GM23338 (cell line): ENCODE measurements around the gene AGAP1. TPM values are rescaled to one million over a fixed set of nuclear protein-coding genes. Genes with fewer than 3 reads are reported as not detected.
"Not testable (repeated sequence)": the region's sequence is repeated elsewhere in the genome, so short reads cannot be mapped to it uniquely, and the experiment has no call there.

Experiments
- ATAC-seq: fragments of 200-7000 bp; cut with Tn5 transposase; 3 replicates; pipeline ENCODE4 v1.9.1; 2020
- DNase-seq: peaks from one replicate; pipeline ENCODE4 v3.0.0-alpha.2; 2015; ENCODE audit warnings: low spot score
- H2AFZ ChIP-seq: fragments of 200-600 bp; sonication (generic); 2 replicates; pipeline ENCODE4 v1.8.0; 2016; ENCODE audit warnings: antibody characterized with exemption, mild to moderate bottlenecking, moderate library complexity
- H3F3A ChIP-seq: fragments of 200-600 bp; sonication (generic); replicated peaks from 2 replicates; pipeline ENCODE4 v1.8.0; 2017; ENCODE audit warnings: antibody characterized with exemption, mixed run types, low read depth
- H3K27ac ChIP-seq: fragments of 200-600 bp; sonication (generic); 2 replicates; pipeline ENCODE4 v1.6.1; 2016; ENCODE audit warnings: low read depth
- H3K27me3 ChIP-seq: fragments of 200-600 bp; sonication (generic); 2 replicates; pipeline ENCODE4 v1.8.0; 2016; ENCODE audit warnings: mild to moderate bottlenecking, mixed run types, moderate library complexity; ENCODE audit not compliant: insufficient read depth
- H3K36me3 ChIP-seq: fragments of 200-600 bp; sonication (generic); 2 replicates; pipeline ENCODE4 v1.8.0; 2016; ENCODE audit warnings: mild to moderate bottlenecking; ENCODE audit not compliant: insufficient read depth
- H3K4me1 ChIP-seq: fragments of 200-600 bp; sonication (generic); 2 replicates; pipeline ENCODE4 v1.8.0; 2016; ENCODE audit warnings: mild to moderate bottlenecking, moderate library complexity; ENCODE audit not compliant: insufficient read depth
- H3K4me2 ChIP-seq: fragments of 200-600 bp; sonication (generic); 2 replicates; pipeline ENCODE4 v1.7.1; 2017; ENCODE audit warnings: mixed run types
- H3K4me3 ChIP-seq: fragments of 200-600 bp; sonication (generic); 2 replicates; pipeline ENCODE4 v1.6.1; 2016; ENCODE audit warnings: mixed run types
- H3K79me2 ChIP-seq: fragments of 200-600 bp; sonication (generic); replicated peaks from 2 replicates; pipeline ENCODE4 v1.8.0; 2017; ENCODE audit warnings: mild to moderate bottlenecking; ENCODE audit not compliant: insufficient read depth
- H3K9me2 ChIP-seq: fragments of 200-600 bp; sonication (generic); 2 replicates; pipeline ENCODE4 v1.8.0; 2017; ENCODE audit not compliant: insufficient read depth
- H4K20me1 ChIP-seq: fragments of 200-600 bp; sonication (generic); replicated peaks from 2 replicates; pipeline ENCODE4 v1.8.0; 2017; ENCODE audit warnings: mild to moderate bottlenecking; ENCODE audit not compliant: insufficient read depth
- H3K27ac Mint-ChIP-seq: 2 replicates; pipeline ENCODE4 v1.8.0; 2020; ENCODE audit warnings: inconsistent platforms, mild to moderate bottlenecking, moderate library complexity, mixed read lengths
- H3K27me3 Mint-ChIP-seq: 3 replicates; pipeline ENCODE4 v1.8.0; 2022; ENCODE audit warnings: low read depth, mild to moderate bottlenecking, moderate library complexity, mixed read lengths, inconsistent platforms; ENCODE audit not compliant: insufficient read depth, poor library complexity
- H3K36me3 Mint-ChIP-seq: 3 replicates; pipeline ENCODE4 v1.8.0; 2021; ENCODE audit warnings: low read depth, mild to moderate bottlenecking, inconsistent platforms, moderate library complexity, mixed read lengths
- H3K4me1 Mint-ChIP-seq: 3 replicates; pipeline ENCODE4 v1.8.0; 2020; ENCODE audit warnings: mild to moderate bottlenecking, inconsistent platforms, mixed read lengths
- H3K4me3 Mint-ChIP-seq: 3 replicates; pipeline ENCODE4 v1.8.0; 2021; ENCODE audit warnings: moderate library complexity, mild to moderate bottlenecking, inconsistent platforms, mixed read lengths
- H3K9me3 Mint-ChIP-seq: 3 replicates; pipeline ENCODE4 v1.8.0; 2020; ENCODE audit warnings: moderate library complexity, mild to moderate bottlenecking, inconsistent platforms, mixed read lengths
- CREB1 ChIP-seq: fragments of 250-450 bp; sonication (Bioruptor Pico); IDR thresholded peaks from 2 replicates; pipeline ENCODE4 v1.5.0; 2020; ENCODE audit warnings: low read depth, mild to moderate bottlenecking, moderate library complexity
- EZH2 ChIP-seq: fragments of 200-600 bp; sonication (generic); IDR thresholded peaks from one replicate; pipeline ENCODE4 v1.8.0; 2017; ENCODE audit warnings: antibody characterized with exemption, mild to moderate bottlenecking, low read depth; ENCODE audit not compliant: unreplicated experiment
- EZH2phosphoT487 ChIP-seq: fragments of 200-600 bp; sonication (generic); IDR thresholded peaks from one replicate; pipeline ENCODE4 v1.8.1; 2018; ENCODE audit warnings: antibody characterized with exemption; ENCODE audit not compliant: unreplicated experiment
- JUNB ChIP-seq: IDR thresholded peaks from one replicate; pipeline ENCODE4 v1.6.1; 2016; ENCODE audit warnings: antibody characterized with exemption; ENCODE audit not compliant: unreplicated experiment
- NANOG ChIP-seq: IDR thresholded peaks from 2 replicates; pipeline ENCODE4 v1.6.1; 2016; ENCODE audit warnings: antibody characterized with exemption, borderline replicate concordance
- POLR2AphosphoS5 ChIP-seq: IDR thresholded peaks from 2 replicates; pipeline ENCODE4 v1.6.1; 2016; ENCODE audit warnings: antibody characterized with exemption, low read depth
- STAT1 ChIP-seq: IDR thresholded peaks from one replicate; pipeline ENCODE4 v1.6.1; 2016; ENCODE audit warnings: antibody characterized with exemption; ENCODE audit not compliant: unreplicated experiment
- ZNF114 ChIP-seq: fragments of 250-450 bp; sonication (Bioruptor Pico); IDR thresholded peaks from 2 replicates; pipeline ENCODE4 v1.5.0; 2020; ENCODE audit warnings: mild to moderate bottlenecking, moderate library complexity
- ZNF331 ChIP-seq: fragments of 250-450 bp; sonication (Bioruptor Pico); IDR thresholded peaks from 2 replicates; pipeline ENCODE4 v1.5.0; 2020; ENCODE audit warnings: low read depth, mild to moderate bottlenecking, moderate library complexity
- polyA plus RNA-seq: library from polyadenylated mRNA; unstranded; fragments of >200 nt; fragmentation: Nextera tagmentation; extraction: Ambion mirVana; gene quantifications from 2 replicates; pipeline ENCODE4 v1.2.1, GENCODE V29; 2016
- total RNA-seq: library from RNA; depleted of rRNA; stranded (reverse); fragments of >200 nt; shearing (Covaris generic); gene quantifications from 2 replicates; pipeline ENCODE4 v1.2.3, GENCODE V29; 2014
- TF ChIP-seq, protein P1 (sequence below): IDR thresholded peaks from 2 replicates; pipeline ENCODE4 v1.6.1; 2016; ENCODE audit warnings: antibody characterized with exemption
- TF ChIP-seq, protein P2 (sequence below), 2 experiments: fragments of 200-600 bp in 1 of 2; sonication (generic) in 1 of 2; conservative IDR thresholded peaks; 2 replicates each; pipeline versions ENCODE4 v1.5.1 to v1.6.1; 2016 to 2017; ENCODE audit warnings: antibody characterized with exemption in 2 of 2, low read depth in 2 of 2, mild to moderate bottlenecking in 2 of 2, moderate library complexity in 1 of 2
- TF ChIP-seq, protein P3 (sequence below): fragments of 250-450 bp; sonication (Bioruptor Pico); IDR thresholded peaks from 2 replicates; pipeline ENCODE4 v1.5.0; 2020; ENCODE audit warnings: mild to moderate bottlenecking, moderate library complexity

The AGAP1 gene
- total and polyA plus RNA-seq, 2 experiments from 2014 or later, result 13.3 to 27.9 TPM

DNA sequence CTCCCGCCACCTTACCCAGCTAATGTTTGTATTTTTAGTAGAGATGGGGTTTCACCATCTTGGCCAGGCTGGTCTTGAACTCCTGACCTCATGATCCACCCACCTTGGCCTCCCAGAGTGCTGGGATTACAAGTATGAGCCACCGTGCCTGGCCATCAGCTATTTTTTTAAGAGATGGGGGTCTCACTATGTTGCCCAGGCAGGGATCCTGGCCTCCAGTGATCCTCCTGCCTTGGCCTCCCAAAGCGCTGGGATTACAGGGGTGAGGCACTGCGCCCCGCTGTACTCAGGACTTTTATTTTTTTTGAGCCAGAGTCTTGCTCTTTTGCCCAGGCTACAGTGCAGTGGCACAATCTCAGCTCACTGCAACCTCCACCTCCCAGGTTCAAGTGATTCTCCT lies 569.0 kb downstream of the AGAP1 start:
- H4K20me1 ChIP-seq, H3K27ac Mint-ChIP-seq, ATAC-seq, H3K79me2 ChIP-seq, H3K27me3 ChIP-seq, H3F3A ChIP-seq, H3K9me2 ChIP-seq, H3K4me3 Mint-ChIP-seq, H3K4me3 ChIP-seq, H3K36me3 ChIP-seq, H3K4me2 ChIP-seq, H3K9me3 Mint-ChIP-seq, DNase-seq, H2AFZ ChIP-seq, H3K27me3 Mint-ChIP-seq: not testable (repeated sequence)
- Mint-ChIP-seq H3K36me3 (peaks cover 13% of the 10 kb centered on the region), H3K4me1 (peaks cover 29% of the 10 kb centered on the region)
- peaks cover 25% of the 10 kb centered on the region for H3K4me1 ChIP-seq
- H3K27ac ChIP-seq, result peak overlapping the region; percentile 87; the same call in 1 of the 2 replicates

DNA sequence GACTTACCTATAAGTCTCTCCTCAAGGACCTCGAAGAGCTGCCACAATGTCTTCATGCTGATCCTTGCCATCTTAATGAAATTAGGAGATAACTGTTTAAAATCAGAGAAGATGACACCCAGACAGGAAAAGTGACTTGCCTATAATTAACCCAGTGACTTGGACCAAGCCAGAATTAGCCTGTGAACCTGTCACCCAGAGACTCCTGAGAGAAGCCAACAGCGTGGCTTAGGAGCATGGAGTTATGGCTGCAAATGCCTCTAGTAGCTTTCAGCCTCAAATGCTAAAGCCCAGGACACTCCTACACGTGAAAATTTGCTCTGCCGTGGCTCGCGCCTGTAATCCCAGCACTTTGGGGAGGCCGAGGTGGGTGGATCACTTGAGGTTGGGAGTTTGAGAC lies 570.2 kb downstream of the AGAP1 start:
- Mint-ChIP-seq H3K4me3 (no peak overlapping the region), H3K27ac (no peak overlapping the region), H3K27me3 (peaks cover 2% of the 10 kb centered on the region), H3K9me3 (no peaks in the 10 kb centered on the region), H3K4me1 (peaks cover 29% of the 10 kb centered on the region), H3K36me3 (peaks cover 4% of the 10 kb centered on the region; the same call in 2 of the 3 replicates)
- H3K27me3 ChIP-seq, result no peaks in the 10 kb centered on the region
- no peak overlapping the region for H3K27ac ChIP-seq
- DNase-seq (no peak), ATAC-seq (no peak)
- no peak overlapping the region for H2AFZ ChIP-seq
- H3K9me2 ChIP-seq, result no peaks in the 10 kb centered on the region
- no peak overlapping the region for H3K4me3 ChIP-seq
- H4K20me1 ChIP-seq, result no peaks in the 10 kb centered on the region
- no peak overlapping the region for H3K4me2 ChIP-seq
- H3K36me3 ChIP-seq, result no peaks in the 10 kb centered on the region
- H3F3A ChIP-seq, result peaks cover 9% of the 10 kb centered on the region; the same call in 1 of the 2 replicates
- no peaks in the 10 kb centered on the region for H3K79me2 ChIP-seq
- peaks cover 25% of the 10 kb centered on the region for H3K4me1 ChIP-seq
- TF ChIP-seq POLR2AphosphoS5 (no peak), NANOG (no peak), EZH2 (no peak), JUNB (no peak), CREB1 (CRISPR knock-in tag) (no peak), ZNF331 (CRISPR knock-in tag) (no peak), STAT1 (no peak), EZH2phosphoT487 (no peak), ZNF114 (CRISPR knock-in tag) (no peak)
- TF ChIP-seq, protein P1, sequence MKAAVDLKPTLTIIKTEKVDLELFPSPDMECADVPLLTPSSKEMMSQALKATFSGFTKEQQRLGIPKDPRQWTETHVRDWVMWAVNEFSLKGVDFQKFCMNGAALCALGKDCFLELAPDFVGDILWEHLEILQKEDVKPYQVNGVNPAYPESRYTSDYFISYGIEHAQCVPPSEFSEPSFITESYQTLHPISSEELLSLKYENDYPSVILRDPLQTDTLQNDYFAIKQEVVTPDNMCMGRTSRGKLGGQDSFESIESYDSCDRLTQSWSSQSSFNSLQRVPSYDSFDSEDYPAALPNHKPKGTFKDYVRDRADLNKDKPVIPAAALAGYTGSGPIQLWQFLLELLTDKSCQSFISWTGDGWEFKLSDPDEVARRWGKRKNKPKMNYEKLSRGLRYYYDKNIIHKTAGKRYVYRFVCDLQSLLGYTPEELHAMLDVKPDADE, result no peak
- TF ChIP-seq, protein P2, sequence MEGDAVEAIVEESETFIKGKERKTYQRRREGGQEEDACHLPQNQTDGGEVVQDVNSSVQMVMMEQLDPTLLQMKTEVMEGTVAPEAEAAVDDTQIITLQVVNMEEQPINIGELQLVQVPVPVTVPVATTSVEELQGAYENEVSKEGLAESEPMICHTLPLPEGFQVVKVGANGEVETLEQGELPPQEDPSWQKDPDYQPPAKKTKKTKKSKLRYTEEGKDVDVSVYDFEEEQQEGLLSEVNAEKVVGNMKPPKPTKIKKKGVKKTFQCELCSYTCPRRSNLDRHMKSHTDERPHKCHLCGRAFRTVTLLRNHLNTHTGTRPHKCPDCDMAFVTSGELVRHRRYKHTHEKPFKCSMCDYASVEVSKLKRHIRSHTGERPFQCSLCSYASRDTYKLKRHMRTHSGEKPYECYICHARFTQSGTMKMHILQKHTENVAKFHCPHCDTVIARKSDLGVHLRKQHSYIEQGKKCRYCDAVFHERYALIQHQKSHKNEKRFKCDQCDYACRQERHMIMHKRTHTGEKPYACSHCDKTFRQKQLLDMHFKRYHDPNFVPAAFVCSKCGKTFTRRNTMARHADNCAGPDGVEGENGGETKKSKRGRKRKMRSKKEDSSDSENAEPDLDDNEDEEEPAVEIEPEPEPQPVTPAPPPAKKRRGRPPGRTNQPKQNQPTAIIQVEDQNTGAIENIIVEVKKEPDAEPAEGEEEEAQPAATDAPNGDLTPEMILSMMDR (conservative IDR thresholded peaks at IDR 0.05; ENCODE audit: low read depth in 2 of 2), result no peak
- TF ChIP-seq, protein P3, sequence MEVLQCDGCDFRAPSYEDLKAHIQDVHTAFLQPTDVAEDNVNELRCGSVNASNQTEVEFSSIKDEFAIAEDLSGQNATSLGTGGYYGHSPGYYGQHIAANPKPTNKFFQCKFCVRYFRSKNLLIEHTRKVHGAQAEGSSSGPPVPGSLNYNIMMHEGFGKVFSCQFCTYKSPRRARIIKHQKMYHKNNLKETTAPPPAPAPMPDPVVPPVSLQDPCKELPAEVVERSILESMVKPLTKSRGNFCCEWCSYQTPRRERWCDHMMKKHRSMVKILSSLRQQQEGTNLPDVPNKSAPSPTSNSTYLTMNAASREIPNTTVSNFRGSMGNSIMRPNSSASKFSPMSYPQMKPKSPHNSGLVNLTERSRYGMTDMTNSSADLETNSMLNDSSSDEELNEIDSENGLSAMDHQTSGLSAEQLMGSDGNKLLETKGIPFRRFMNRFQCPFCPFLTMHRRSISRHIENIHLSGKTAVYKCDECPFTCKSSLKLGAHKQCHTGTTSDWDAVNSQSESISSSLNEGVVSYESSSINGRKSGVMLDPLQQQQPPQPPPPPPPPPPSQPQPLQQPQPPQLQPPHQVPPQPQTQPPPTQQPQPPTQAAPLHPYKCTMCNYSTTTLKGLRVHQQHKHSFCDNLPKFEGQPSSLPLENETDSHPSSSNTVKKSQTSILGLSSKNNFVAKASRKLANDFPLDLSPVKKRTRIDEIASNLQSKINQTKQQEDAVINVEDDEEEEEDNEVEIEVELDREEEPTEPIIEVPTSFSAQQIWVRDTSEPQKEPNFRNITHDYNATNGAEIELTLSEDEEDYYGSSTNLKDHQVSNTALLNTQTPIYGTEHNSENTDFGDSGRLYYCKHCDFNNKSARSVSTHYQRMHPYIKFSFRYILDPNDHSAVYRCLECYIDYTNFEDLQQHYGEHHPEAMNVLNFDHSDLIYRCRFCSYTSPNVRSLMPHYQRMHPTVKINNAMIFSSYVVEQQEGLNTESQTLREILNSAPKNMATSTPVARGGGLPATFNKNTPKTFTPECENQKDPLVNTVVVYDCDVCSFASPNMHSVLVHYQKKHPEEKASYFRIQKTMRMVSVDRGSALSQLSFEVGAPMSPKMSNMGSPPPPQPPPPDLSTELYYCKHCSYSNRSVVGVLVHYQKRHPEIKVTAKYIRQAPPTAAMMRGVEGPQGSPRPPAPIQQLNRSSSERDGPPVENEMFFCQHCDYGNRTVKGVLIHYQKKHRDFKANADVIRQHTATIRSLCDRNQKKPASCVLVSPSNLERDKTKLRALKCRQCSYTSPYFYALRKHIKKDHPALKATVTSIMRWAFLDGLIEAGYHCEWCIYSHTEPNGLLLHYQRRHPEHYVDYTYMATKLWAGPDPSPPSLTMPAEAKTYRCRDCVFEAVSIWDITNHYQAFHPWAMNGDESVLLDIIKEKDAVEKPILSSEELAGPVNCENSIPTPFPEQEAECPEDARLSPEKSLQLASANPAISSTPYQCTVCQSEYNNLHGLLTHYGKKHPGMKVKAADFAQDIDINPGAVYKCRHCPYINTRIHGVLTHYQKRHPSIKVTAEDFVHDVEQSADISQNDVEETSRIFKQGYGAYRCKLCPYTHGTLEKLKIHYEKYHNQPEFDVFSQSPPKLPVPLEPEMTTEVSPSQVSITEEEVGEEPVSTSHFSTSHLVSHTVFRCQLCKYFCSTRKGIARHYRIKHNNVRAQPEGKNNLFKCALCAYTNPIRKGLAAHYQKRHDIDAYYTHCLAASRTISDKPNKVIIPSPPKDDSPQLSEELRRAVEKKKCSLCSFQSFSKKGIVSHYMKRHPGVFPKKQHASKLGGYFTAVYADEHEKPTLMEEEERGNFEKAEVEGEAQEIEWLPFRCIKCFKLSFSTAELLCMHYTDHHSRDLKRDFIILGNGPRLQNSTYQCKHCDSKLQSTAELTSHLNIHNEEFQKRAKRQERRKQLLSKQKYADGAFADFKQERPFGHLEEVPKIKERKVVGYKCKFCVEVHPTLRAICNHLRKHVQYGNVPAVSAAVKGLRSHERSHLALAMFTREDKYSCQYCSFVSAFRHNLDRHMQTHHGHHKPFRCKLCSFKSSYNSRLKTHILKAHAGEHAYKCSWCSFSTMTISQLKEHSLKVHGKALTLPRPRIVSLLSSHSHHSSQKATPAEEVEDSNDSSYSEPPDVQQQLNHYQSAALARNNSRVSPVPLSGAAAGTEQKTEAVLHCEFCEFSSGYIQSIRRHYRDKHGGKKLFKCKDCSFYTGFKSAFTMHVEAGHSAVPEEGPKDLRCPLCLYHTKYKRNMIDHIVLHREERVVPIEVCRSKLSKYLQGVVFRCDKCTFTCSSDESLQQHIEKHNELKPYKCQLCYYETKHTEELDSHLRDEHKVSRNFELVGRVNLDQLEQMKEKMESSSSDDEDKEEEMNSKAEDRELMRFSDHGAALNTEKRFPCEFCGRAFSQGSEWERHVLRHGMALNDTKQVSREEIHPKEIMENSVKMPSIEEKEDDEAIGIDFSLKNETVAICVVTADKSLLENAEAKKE (CRISPR knock-in tag), result no peak
